A673 (cell line): Measurements from ENCODE around the gene DNAJC1. TPM values are rescaled to one million over a fixed set of nuclear protein-coding genes. Genes with fewer than 3 reads are reported as not detected.
"Not testable (repeated sequence)": the region's sequence is repeated elsewhere in the genome, so short reads cannot be mapped to it uniquely, and the experiment has no call there.

Experiments
- BruUV-seq: library from RNA; stranded (reverse); fragments of 400-500 nt; replicated peaks from 2 replicates; lab custom pipeline; 2021; lab: Mats Ljungman, UMichigan
- CTCF ChIA-PET: fragments of 300-600 bp; sonication (Branson Sonifier 250); formaldehyde crosslinking; loops from one replicate; lab custom pipeline; 2022; ENCODE audit warnings: antibody characterized with exemption; lab: Charles Lee
- POLR2A ChIA-PET: fragments of 300-600 bp; sonication (Branson Sonifier 250); formaldehyde crosslinking; loops from one replicate; lab custom pipeline; 2022; ENCODE audit warnings: antibody characterized with exemption; ENCODE audit not compliant: low non-redundant PET; lab: Charles Lee
- DNase-seq: peaks from one replicate; pipeline ENCODE4 v3.0.0-alpha.2; 2015; ENCODE audit warnings: low spot score
- H3K27ac ChIP-seq: fragments of 200-600 bp; sonication (generic); 2 replicates; pipeline ENCODE4 v1.5.1; 2016; ENCODE audit warnings: mixed run types, low read depth, mild to moderate bottlenecking, mixed read lengths, antibody characterized with exemption, low read length; ENCODE audit not compliant: poor library complexity, severe bottlenecking
- H3K27me3 ChIP-seq: fragments of 200-600 bp; sonication (generic); replicated peaks from 2 replicates; pipeline ENCODE4 v1.6.1; 2017; ENCODE audit warnings: mixed run types, low read depth, mild to moderate bottlenecking, mixed read lengths, antibody characterized with exemption, low read length; ENCODE audit not compliant: insufficient read depth, poor library complexity
- H3K36me3 ChIP-seq: fragments of 200-600 bp; sonication (generic); 2 replicates; pipeline ENCODE4 v1.6.1; 2016; ENCODE audit warnings: mixed run types, mild to moderate bottlenecking, mixed read lengths, antibody characterized with exemption, low read length; ENCODE audit not compliant: insufficient read depth, poor library complexity, severe bottlenecking
- H3K4me1 ChIP-seq: fragments of 200-600 bp; sonication (generic); 2 replicates; pipeline ENCODE4 v1.6.1; 2017; ENCODE audit warnings: mixed run types, mild to moderate bottlenecking, mixed read lengths, antibody characterized with exemption, low read length; ENCODE audit not compliant: insufficient read depth, poor library complexity, severe bottlenecking
- H3K4me3 ChIP-seq: fragments of 200-600 bp; sonication (generic); 2 replicates; pipeline ENCODE4 v1.5.1; 2016; ENCODE audit warnings: low read depth, mixed run types, mild to moderate bottlenecking, mixed read lengths, low read length; ENCODE audit not compliant: poor library complexity, severe bottlenecking
- H3K9me3 ChIP-seq: fragments of 200-600 bp; sonication (generic); 2 replicates; pipeline ENCODE4 v1.6.1; 2016; ENCODE audit warnings: mixed run types, low read depth, mild to moderate bottlenecking, mixed read lengths, antibody characterized with exemption, low read length; ENCODE audit not compliant: poor library complexity, severe bottlenecking
- CTCF ChIP-seq: fragments of 300-800, 200-600 bp; sonication (generic); conservative IDR thresholded peaks from 2 replicates; pipeline ENCODE4 v1.5.1; 2017; ENCODE audit warnings: low read depth, mild to moderate bottlenecking, antibody characterized with exemption, low read length, moderate library complexity, mixed read lengths
- EZH2 ChIP-seq: fragments of 200-600 bp; sonication (generic); IDR thresholded peaks from 2 replicates; pipeline ENCODE4 v1.6.1; 2017; ENCODE audit warnings: borderline replicate concordance, low read depth, mild to moderate bottlenecking, mixed read lengths, antibody characterized with exemption, low read length; ENCODE audit not compliant: poor library complexity, severe bottlenecking
- intact Hi-C: fragments of 100-400 bp; cut with micrococcal nuclease; formaldehyde crosslinking; loops from one replicate; pipeline ENCODE4 v1.10.0; 2022; ENCODE audit not compliant: unreplicated experiment
- total RNA-seq: library from RNA; stranded (reverse); gene quantifications from 2 replicates; pipeline ENCODE4 v1.2.3, GENCODE V29; 2021

The DNAJC1 gene
- total RNA-seq, 1 experiment from 2014 or later, result 21.2 TPM

- Histone ChIP-seq H3K9me3 (peaks cover 3% of the 10 kb centered on the region), H3K4me1 (no peaks in the 10 kb centered on the region), H3K27ac (no peak overlapping the region), H3K36me3 (no peaks in the 10 kb centered on the region), H3K27me3 (no peaks in the 10 kb centered on the region), H3K4me3 (no peak overlapping the region)
- BruUV-seq, result no TSS peak
- ChIA-PET CTCF (no interaction called here), POLR2A (no interaction called here)
- intact Hi-C loops, result no loop called here
- TF ChIP-seq CTCF, result no peak
- TF ChIP-seq EZH2, result no peak
- DNase-seq, result no peak
Observed at GRCh38 chr10:22034333-22034732, 30.8 kb upstream of the DNAJC1 start.

DNA sequence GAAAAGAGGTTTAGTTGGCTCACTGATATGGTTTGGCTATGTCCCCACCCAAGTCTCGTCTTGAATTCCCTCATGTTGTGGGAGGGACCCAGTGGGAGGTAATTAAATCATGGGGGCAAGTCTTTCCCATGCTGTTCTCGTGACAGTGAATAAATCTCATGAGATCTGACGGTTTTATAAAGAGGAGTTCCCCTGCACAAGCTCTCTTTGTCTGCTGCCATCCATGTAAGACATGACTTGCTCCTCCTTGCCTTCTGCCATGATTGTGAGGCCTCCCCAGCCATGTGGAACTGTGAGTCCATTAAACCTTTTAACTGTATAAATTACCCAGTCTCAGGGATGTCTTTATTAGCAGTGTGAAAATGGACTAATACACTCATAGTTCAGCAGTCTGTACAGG is 28.7 kb upstream of the DNAJC1 start:
- H3K9me3 ChIP-seq, H3K4me3 ChIP-seq, H3K27me3 ChIP-seq, H3K36me3 ChIP-seq, intact Hi-C loops, DNase-seq, H3K4me1 ChIP-seq, BruUV-seq, CTCF ChIA-PET, H3K27ac ChIP-seq: not testable (repeated sequence)
- POLR2A ChIA-PET, result interaction anchor here (0.6 kb wide), 1 partner anchor 19 kb away, joined by 6 read pairs; no protein-coding TSS in a partner anchor

DNA sequence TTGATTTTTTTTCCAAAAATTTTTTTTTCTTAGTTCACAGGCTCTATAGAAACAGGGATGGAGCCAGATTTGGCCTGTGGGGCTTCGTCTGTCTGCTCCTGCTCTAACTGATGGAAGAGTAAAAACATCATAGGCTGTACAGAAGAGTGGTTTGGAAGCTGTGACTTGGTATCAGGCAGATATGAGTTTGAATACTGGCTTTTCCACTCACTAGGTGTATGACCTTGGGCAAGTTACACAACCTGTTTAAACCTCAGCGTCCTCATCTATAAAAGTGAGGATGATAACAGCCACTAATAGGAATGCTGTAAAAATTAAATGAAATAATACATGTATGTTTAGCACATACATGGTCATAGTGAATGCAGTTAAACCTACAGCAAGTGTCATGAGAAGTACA is 26.9 kb upstream of the DNAJC1 start:
- CTCF ChIA-PET, result no interaction called here
- TF ChIP-seq CTCF, result no peak
- POLR2A ChIA-PET, result no interaction called here
- H3K36me3 ChIP-seq, result no peaks in the 10 kb centered on the region
- H3K4me1 ChIP-seq, result no peaks in the 10 kb centered on the region
- DNase-seq, result no peak
- peaks cover 8% of the 10 kb centered on the region for H3K9me3 ChIP-seq
- intact Hi-C loops, result no loop called here
- no peak overlapping the region for H3K27ac ChIP-seq
- H3K27me3 ChIP-seq, result no peaks in the 10 kb centered on the region
- no TSS peak for BruUV-seq
- H3K4me3 ChIP-seq, result no peak overlapping the region

- POLR2A ChIA-PET, result no interaction called here
- Histone ChIP-seq H3K36me3 (no peaks in the 10 kb centered on the region), H3K27ac (no peak overlapping the region), H3K4me1 (no peaks in the 10 kb centered on the region), H3K9me3 (peaks cover 11% of the 10 kb centered on the region), H3K4me3 (no peak overlapping the region), H3K27me3 (no peaks in the 10 kb centered on the region)
- no peak for TF ChIP-seq EZH2
- no peak for TF ChIP-seq CTCF
- DNase-seq, result no peak
- CTCF ChIA-PET, result no interaction called here
- intact Hi-C loops, result no loop called here
- no TSS peak for BruUV-seq
Observed at GRCh38 chr10:22029445-22030236, 26.1 kb upstream of the DNAJC1 start.
